ENCODE results near the gene SCIMP.
"Not testable (repeated sequence)": the region's sequence is repeated elsewhere in the genome, so short reads cannot be mapped to it uniquely, and the experiment has no call there.

The SCIMP gene

GRCh38 chr17:5234645-5235576, at the start of gene SCIMP:
SCIMP (minus strand) TSS chr17:5234860; CDS start chr17:5234755, 105 bp downstream.
- DNase-seq (ENCODE audit: low read depth in 2 of 3, low spot score in 2 of 3) = no peak

- no peak for DNase-seq (ENCODE audit: low read depth in 2 of 3, low spot score in 2 of 3)
These were observed 49.1 kb upstream of the SCIMP start for GRCh38 chr17:5283571-5284315.

- peak in 2 of 3 experiments; percentile 4 to 12 for DNase-seq (ENCODE audit: low read depth in 2 of 3, low spot score in 2 of 3)
These were observed 48.1 kb upstream of the SCIMP start for GRCh38 chr17:5282642-5283217.

- DNase-seq (ENCODE audit: low read depth in 2 of 3, low spot score in 2 of 3) = peak; percentile 90 to 93 (median 91)
These were observed 47.4 kb upstream of the SCIMP start, which contains the start of gene RABEP1 for GRCh38 chr17:5281814-5282641. RABEP1 (plus strand) TSS chr17:5282284; CDS start chr17:5282487, 203 bp downstream.

- no peak for DNase-seq (ENCODE audit: low read depth in 2 of 3, low spot score in 2 of 3)
These were observed 37.7 kb upstream of the SCIMP start for GRCh38 chr17:5272322-5272721.

- no peak for DNase-seq (ENCODE audit: low read depth in 2 of 3, low spot score in 2 of 3)
These were observed 34.7 kb upstream of the SCIMP start for GRCh38 chr17:5269241-5269960.

GRCh38 chr17:5264893-5265292, 30.2 kb upstream of the SCIMP start:
- DNase-seq (ENCODE audit: low read depth in 2 of 3, low spot score in 2 of 3) = no peak

- no peak for DNase-seq (ENCODE audit: low read depth in 2 of 3, low spot score in 2 of 3)
These were observed 28.8 kb upstream of the SCIMP start for GRCh38 chr17:5263441-5263840.

GRCh38 chr17:5262416-5262991, 27.8 kb upstream of the SCIMP start:
- DNase-seq (ENCODE audit: low read depth in 2 of 3, low spot score in 2 of 3) = no peak

GRCh38 chr17:5260542-5260941, 25.9 kb upstream of the SCIMP start:
- DNase-seq (ENCODE audit: low read depth in 2 of 3, low spot score in 2 of 3) = no peak

- DNase-seq (ENCODE audit: low read depth in 2 of 3, low spot score in 2 of 3) = no peak
These were observed 22.5 kb upstream of the SCIMP start for GRCh38 chr17:5257124-5257523.

- DNase-seq (ENCODE audit: low read depth in 2 of 3, low spot score in 2 of 3) = no peak
These were observed 20.4 kb upstream of the SCIMP start for GRCh38 chr17:5254903-5255521.

GRCh38 chr17:5254414-5254813, 19.8 kb upstream of the SCIMP start:
- no peak for DNase-seq (ENCODE audit: low read depth in 2 of 3, low spot score in 2 of 3)

GRCh38 chr17:5249615-5250014, 15.0 kb upstream of the SCIMP start:
- DNase-seq (ENCODE audit: low read depth in 2 of 3, low spot score in 2 of 3) = no peak

GRCh38 chr17:5248821-5249479, 14.3 kb upstream of the SCIMP start:
- no peak for DNase-seq (ENCODE audit: low read depth in 2 of 3, low spot score in 2 of 3)

- DNase-seq (ENCODE audit: low read depth in 2 of 3, low spot score in 2 of 3) = no peak
These were observed 13.0 kb upstream of the SCIMP start for GRCh38 chr17:5247621-5248020.

GRCh38 chr17:5241861-5242671, 7.4 kb upstream of the SCIMP start:
- DNase-seq (ENCODE audit: low read depth in 2 of 3, low spot score in 2 of 3) = no peak

GRCh38 chr17:5239769-5240168, 5.1 kb upstream of the SCIMP start:
- not testable (repeated sequence) for DNase-seq (ENCODE audit: low read depth in 2 of 3, low spot score in 2 of 3)

Measured in activated CD8-positive, alpha-beta memory T cell treated with anti-CD3 and anti-CD28 coated beads for 48 hours (primary cell).